Ovary (tissue), 9 donors: ENCODE results near the gene ASXL2. TPM values are rescaled to one million over a fixed set of nuclear protein-coding genes. Genes with fewer than 3 reads are reported as not detected.

Experiments used
- DNase-seq, 5 donors: peaks; one replicate each; pipeline ENCODE4 v3.0.0-alpha.2; 2019 to 2020
- H3K27ac ChIP-seq, 2 donors: fragments of 200-600 bp; one replicate each; pipeline versions ENCODE4 v1.5.1 to v1.8.0; 2019 to 2022
- H3K27me3 ChIP-seq: fragments of 200-600 bp; one replicate; pipeline ENCODE4 v1.8.0; 2022
- H3K36me3 ChIP-seq: fragments of 200-600 bp; sonication (generic); one replicate; pipeline ENCODE4 v1.5.1; 2019
- H3K4me1 ChIP-seq: one replicate; pipeline ENCODE4 v1.8.1; 2013; ENCODE audit warnings: mild to moderate bottlenecking, moderate library complexity; ENCODE audit not compliant: insufficient read depth
- H3K4me3 ChIP-seq: fragments of 200-600 bp; sonication (generic); one replicate; pipeline ENCODE4 v1.5.1; 2017
- H3K9me3 ChIP-seq, 2 donors: fragments of 200-600 bp in 1 of 2; sonication (generic) in 1 of 2; one replicate each; pipeline versions ENCODE4 v1.5.1 to v1.8.1; 2013 to 2019; ENCODE audit warnings: mild to moderate bottlenecking in 1 of 2, moderate library complexity in 1 of 2
- EP300 ChIP-seq: sonication (generic); formaldehyde crosslinking; IDR thresholded peaks from one replicate; pipeline ENCODE4 v1.6.1; 2017; ENCODE audit warnings: antibody characterized with exemption
- POLR2A ChIP-seq: fragments of 450-650 bp; IDR thresholded peaks from one replicate; pipeline ENCODE4 v1.6.1; 2017; ENCODE audit warnings: antibody characterized with exemption, mild to moderate bottlenecking, moderate library complexity
- WGBS, 3 donors: extraction: QIAGEN DNeasy Blood & Tissue Kit in 1 of 3; methylation state at CpG; one replicate each; pipeline versions ENCODE4 v1.1.5 to v1.1.7; 2013 to 2017; 5-methylcytosine and 5-hydroxymethylcytosine counted together
- intact Hi-C, 4 donors: fragments of 100-400 bp; cut with DNase I; formaldehyde crosslinking; loops; one replicate each; pipeline versions ENCODE4 v1.11.0 to v1.15.1; 2022 to 2023
- polyA plus RNA-seq, 2 donors: library from polyadenylated mRNA; stranded (reverse); fragments of 200-250 nt in 1 of 2; fragments of 350-450 nt in 1 of 2; fragmentation: Illumina TruSeq in 1 of 2; extraction: RNeasy Lipid Tissue Mini Kit (QIAGEN cat#74804) in 1 of 2; gene quantifications; one replicate each; pipeline ENCODE4 v1.2.3, GENCODE V29; 2013 to 2014
- total RNA-seq, 7 donors: library from RNA; depleted of rRNA in 2 of 7; stranded (reverse); fragments of >200 nt in 2 of 7; fragmentation: NEBNext Ultra II Directional in 3 of 7; extraction: Animal tissue kit (Norgen Biotek cat#: 25700) in 3 of 7; gene quantifications; one replicate each; pipeline versions ENCODE4 v1.1.0 to v1.2.4, GENCODE V29; 2016 to 2023
- TF ChIP-seq, protein P1 (sequence below), 3 donors: fragments of 450-650 bp in 2 of 3; fragments of 200-600 bp in 1 of 3; IDR thresholded peaks; one replicate each; pipeline versions ENCODE4 v1.5.1 to v1.8.0; 2016 to 2022; ENCODE audit warnings: antibody characterized with exemption in 3 of 3, mild to moderate bottlenecking in 1 of 3
- donor health status: DM: no; HTN: no; CAD: no; lungs with moderate emphysema.
- donor health status: DM: no; HTN: no; CAD: no.
- donor health status: Bipolar disorder and iron deficiency.
- donor health status: DM: yes; HTN: yes; CAD: no.
- donor health status: DM: no; HTN: no; CAD: no.
- donor health status: DM: yes; HTN: yes; CAD: no.

ASXL2 gene
- total and polyA plus RNA-seq, 9 donors = 3.0 to 25.0 (median 16.4) TPM

DNA sequence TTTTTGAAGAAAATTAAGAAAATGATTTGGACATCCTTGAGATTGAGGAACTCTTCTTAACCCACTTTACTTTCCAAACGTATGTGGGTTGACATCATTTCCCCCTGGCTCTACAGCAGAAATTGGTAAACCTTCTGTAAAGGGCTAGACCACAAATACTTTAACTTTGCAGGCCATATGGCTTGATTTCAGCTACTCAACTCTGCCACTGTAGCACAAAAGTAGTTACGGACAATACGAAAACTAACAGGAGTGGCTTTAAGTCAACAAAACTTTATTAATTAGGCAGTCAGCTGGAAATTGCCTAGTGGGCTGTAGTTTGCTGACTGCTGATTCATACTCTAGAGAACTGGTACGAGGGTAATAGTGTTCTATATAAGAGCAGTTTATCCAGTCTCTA lies 121.8 kb downstream of the ASXL2 start:
- Histone ChIP-seq H3K9me3 (no peaks in the 10 kb centered on the region), H3K4me1 (no peaks in the 10 kb centered on the region), H3K36me3 (no peaks in the 10 kb centered on the region), H3K27me3 (no peaks in the 10 kb centered on the region), H3K4me3 (no peak overlapping the region), H3K27ac (no peak overlapping the region)
- intact Hi-C loops = no loop called here
- TF ChIP-seq, protein P1, sequence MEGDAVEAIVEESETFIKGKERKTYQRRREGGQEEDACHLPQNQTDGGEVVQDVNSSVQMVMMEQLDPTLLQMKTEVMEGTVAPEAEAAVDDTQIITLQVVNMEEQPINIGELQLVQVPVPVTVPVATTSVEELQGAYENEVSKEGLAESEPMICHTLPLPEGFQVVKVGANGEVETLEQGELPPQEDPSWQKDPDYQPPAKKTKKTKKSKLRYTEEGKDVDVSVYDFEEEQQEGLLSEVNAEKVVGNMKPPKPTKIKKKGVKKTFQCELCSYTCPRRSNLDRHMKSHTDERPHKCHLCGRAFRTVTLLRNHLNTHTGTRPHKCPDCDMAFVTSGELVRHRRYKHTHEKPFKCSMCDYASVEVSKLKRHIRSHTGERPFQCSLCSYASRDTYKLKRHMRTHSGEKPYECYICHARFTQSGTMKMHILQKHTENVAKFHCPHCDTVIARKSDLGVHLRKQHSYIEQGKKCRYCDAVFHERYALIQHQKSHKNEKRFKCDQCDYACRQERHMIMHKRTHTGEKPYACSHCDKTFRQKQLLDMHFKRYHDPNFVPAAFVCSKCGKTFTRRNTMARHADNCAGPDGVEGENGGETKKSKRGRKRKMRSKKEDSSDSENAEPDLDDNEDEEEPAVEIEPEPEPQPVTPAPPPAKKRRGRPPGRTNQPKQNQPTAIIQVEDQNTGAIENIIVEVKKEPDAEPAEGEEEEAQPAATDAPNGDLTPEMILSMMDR (IDR thresholded peaks at IDR 0.05) = no peak
- TF ChIP-seq POLR2A (no peak), EP300 (no peak)
- no peak for DNase-seq
- WGBS, 3 donors = 95 to 96% (median 96%) methylated on average over 4 of the region's 4 CpGs

DNA sequence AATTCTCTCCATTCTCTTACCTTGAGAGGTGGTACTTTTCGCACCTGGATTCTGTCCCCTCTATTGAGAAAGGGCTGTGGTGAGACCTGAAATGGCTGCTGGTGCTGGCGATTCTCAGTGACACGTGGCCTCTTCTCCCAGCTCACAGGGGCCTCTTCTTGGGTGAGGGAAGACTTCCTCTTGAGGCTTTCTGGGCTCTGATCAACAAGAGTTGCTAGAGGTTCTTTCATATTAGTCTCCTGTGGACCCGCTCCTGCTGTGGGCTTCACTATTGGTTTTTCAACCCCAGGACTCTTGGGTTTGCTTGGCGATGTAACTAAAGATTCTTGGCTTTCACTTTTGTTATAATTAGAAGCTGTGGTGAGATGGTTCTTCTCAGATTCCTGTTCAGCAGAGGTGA lies 128.6 kb downstream of the ASXL2 start:
- Histone ChIP-seq H3K4me3 (no peak overlapping the region), H3K4me1 (no peaks in the 10 kb centered on the region), H3K27ac (no peak overlapping the region), H3K9me3 (no peaks in the 10 kb centered on the region), H3K27me3 (no peaks in the 10 kb centered on the region), H3K36me3 (no peaks in the 10 kb centered on the region)
- 90 to 94% (median 93%) methylated on average over 5 of the region's 5 CpGs for WGBS, 3 donors
- intact Hi-C loops = no loop called here
- no peak for TF ChIP-seq POLR2A
- no peak for DNase-seq

DNA sequence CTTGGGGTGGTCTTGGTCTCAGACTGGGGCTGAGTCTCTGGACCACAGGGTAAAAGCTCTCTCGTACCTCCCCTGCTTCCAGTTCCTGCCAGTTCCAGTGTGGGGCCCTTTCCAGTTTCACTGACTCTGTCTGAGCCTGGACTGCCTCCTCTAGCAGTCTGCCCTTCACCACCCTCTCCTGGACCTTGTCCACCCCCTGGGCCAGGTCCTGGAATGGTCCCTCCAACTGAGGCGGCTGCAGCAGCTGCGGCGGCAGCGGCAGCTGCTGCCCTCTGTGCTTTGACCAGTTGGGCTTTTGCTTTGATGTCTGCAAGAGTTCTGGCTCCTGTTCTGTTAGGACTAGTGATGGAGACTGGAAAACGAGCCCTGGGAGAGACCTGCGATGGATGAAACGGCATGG lies 134.2 kb downstream of the ASXL2 start:
- no peak overlapping the region for H3K27ac ChIP-seq
- no peak for TF ChIP-seq POLR2A
- TF ChIP-seq, protein P1 (IDR thresholded peaks at IDR 0.05) = no peak
- TF ChIP-seq EP300 = no peak
- 86 to 90% (median 87%) methylated on average over 8 of the region's 8 CpGs for WGBS, 3 donors
- intact Hi-C loops = no loop called here
- H3K4me1 ChIP-seq = peaks cover 5% of the 10 kb centered on the region
- H3K27me3 ChIP-seq = no peaks in the 10 kb centered on the region
- H3K4me3 ChIP-seq = no peak overlapping the region
- DNase-seq = no peak
- H3K9me3 ChIP-seq = no peaks in the 10 kb centered on the region
- no peaks in the 10 kb centered on the region for H3K36me3 ChIP-seq

DNA sequence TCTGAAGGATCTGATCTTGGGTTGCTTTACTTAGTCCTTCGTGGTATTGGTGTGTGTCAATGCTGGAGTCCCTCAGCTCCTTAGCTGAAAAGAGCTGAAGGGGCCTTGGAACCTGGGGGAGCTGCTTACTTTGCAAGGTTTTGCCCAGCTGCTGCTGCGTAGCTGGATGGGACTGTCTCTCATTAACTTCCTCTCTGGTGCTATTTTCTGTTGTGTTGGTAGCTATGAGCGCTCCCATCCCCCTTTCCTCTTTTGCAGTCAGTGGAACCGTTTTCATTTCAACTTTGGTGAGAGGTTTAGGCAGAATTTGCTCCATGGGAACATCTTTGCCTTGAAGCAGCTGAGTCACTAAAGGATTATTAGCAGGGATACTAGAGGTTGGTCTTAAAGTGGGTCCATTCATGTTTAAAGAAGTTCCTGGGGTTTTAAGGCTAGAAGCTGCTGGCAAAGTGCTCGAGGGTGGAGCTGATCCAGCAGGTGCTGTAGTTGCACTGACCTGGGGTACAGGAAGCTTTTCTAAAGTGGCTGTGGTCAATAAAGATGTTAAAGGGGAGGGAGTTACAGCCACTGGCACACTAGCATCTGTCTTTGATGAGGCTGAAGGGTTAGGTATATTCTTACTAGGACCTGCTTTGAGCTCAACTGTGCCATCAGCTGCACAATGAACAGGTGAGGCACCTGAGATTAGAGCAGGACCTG lies 135.0 kb downstream of the ASXL2 start:
- no peak overlapping the region for H3K27ac ChIP-seq
- no peak overlapping the region for H3K4me3 ChIP-seq
- no peaks in the 10 kb centered on the region for H3K27me3 ChIP-seq
- TF ChIP-seq POLR2A = no peak
- TF ChIP-seq, protein P1 (IDR thresholded peaks at IDR 0.05) = no peak
- TF ChIP-seq EP300 = no peak
- no peaks in the 10 kb centered on the region for H3K9me3 ChIP-seq
- 87 to 91% (median 88%) methylated on average over 5 of the region's 5 CpGs for WGBS, 3 donors
- H3K36me3 ChIP-seq = no peaks in the 10 kb centered on the region
- no peak for DNase-seq
- H3K4me1 ChIP-seq = peaks cover 7% of the 10 kb centered on the region
- intact Hi-C loops = no loop called here

DNA sequence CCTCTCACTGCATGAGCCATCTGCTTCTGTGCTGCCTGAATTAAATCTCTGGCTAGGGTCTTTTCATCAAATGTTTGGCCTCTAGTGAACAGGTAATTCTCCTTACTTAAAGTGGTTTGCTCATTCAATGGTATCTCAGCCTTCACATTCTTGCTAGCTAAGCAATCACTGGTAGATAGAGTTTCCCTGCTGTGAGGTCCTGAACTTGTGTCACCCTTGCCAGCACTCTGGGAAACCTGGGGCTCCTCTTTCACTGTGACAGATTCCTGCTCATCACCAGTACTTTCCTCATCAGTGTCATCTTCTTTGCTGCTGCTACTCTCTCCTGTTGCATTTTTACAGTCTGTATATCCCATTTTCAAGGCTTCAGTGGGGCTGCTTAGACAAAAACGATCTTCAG lies 135.8 kb downstream of the ASXL2 start:
- H3K36me3 ChIP-seq = no peaks in the 10 kb centered on the region
- WGBS, 3 donors = 83 to 92% (median 85%) methylated on average over 1 of the region's 1 CpG
- TF ChIP-seq EP300 (no peak), POLR2A (no peak)

More for the DNA sequence above, 135.8 kb downstream of the ASXL2 start:
- H3K27me3 ChIP-seq = no peaks in the 10 kb centered on the region
- no peak for DNase-seq
- H3K27ac ChIP-seq = no peak overlapping the region
- no peaks in the 10 kb centered on the region for H3K9me3 ChIP-seq
- intact Hi-C loops = no loop called here
- H3K4me1 ChIP-seq = peaks cover 7% of the 10 kb centered on the region
- no peak overlapping the region for H3K4me3 ChIP-seq
